ENCODE data around the gene CRIP3.
"Not testable (repeated sequence)": the region's sequence is repeated elsewhere in the genome, so short reads cannot be mapped to it uniquely, and the experiment has no call there.

The CRIP3 gene, protein sequence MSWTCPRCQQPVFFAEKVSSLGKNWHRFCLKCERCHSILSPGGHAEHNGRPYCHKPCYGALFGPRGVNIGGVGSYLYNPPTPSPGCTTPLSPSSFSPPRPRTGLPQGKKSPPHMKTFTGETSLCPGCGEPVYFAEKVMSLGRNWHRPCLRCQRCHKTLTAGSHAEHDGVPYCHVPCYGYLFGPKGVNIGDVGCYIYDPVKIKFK

DNA sequence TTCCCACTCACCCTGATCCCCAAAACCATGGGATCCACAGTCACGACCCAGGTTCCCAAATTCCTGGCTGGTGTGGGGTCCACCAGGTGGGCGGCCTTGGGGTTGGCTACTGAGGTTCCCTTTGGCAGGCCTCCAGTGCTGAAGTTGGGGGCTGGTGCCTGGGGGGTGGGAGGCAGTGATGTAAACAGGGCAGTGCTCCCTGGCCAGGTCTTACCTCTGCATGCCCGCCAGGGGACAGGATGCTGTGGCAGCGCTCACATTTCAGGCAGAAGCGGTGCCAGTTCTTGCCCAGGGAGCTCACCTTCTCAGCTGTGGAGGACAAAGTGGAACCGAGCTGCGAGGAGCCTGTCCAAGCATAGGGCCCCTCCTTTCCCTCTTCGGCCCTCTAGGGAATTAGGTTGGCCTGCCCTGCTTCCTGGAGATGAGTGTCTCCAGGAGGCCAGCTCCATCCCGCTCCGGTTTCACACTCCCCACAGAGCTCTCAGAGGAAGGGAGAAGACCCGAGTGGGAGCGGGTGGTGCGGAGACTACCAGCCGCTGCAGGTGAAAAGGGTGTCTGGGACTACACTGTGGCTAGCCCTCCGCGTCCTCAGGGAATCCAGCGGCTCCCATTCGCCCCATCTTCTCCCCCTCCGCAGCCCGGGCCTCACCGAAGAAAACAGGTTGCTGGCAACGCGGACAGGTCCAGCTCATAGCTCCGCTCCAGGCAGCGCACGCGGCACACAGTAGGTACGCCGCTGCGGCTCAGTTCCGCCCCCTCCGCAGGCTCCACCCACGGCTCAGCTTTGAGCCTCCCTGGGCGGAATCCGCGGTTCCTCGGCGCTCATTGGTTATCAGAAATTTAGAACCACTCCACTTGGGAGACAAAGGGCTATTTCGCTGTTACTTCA, at the start of gene CRIP3:
TSS of gene CRIP3 (minus strand) at position 726 of the 889 bp plus-strand sequence. CDS start at position 692, 34 bp downstream.
- DNase-seq: peak; percentile 66

GRCh38 chr6:43355862-43356590, 47.4 kb upstream of the CRIP3 start:
- no peak for DNase-seq

DNA sequence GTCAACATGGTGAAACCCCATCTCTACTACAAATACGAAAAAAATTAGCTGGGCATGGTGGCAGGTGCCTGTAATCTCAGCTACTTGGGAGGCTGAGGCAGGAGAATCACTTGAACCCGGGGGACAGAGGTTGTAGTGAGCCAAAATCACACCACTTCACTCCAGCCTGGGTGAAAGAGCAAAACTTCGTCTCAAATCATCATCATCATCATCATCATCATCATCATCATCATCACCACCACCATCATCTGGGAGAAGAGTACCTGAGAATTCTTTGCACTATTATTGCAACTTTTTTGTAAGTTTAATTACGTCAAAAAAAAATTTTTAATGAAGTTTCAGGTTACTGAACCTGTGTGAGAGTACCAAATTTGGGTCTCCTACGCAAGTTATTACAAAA, 43.3 kb upstream of the CRIP3 start:
- not testable (repeated sequence) for DNase-seq

- no peak for DNase-seq
Measured at GRCh38 chr6:43347444-43347843, 38.8 kb upstream of the CRIP3 start.

- DNase-seq: no peak
Measured at GRCh38 chr6:43347021-43347420, 38.4 kb upstream of the CRIP3 start.

DNA sequence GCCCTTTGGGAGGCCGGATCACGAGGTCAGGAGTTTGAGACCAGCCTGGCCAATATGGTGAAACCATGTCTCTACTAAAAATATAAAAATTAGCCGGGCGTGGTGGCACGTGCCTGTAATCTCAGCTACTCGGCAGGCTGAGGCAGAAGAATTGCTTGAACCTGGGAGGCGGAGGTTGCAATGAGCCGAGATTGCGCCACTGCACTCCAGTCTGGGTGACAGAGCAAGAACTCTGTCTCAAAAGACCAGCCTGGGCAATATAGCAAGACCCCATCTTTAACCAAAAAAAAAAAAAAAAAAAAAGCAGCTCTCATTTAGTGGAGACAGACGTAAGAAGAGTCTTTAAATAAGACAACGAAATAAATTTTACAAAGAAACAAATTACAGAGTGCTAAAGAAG, 37.6 kb upstream of the CRIP3 start:
- not testable (repeated sequence) for DNase-seq

- no peak for DNase-seq
Measured at GRCh38 chr6:43339168-43339567, 30.5 kb upstream of the CRIP3 start.

DNA sequence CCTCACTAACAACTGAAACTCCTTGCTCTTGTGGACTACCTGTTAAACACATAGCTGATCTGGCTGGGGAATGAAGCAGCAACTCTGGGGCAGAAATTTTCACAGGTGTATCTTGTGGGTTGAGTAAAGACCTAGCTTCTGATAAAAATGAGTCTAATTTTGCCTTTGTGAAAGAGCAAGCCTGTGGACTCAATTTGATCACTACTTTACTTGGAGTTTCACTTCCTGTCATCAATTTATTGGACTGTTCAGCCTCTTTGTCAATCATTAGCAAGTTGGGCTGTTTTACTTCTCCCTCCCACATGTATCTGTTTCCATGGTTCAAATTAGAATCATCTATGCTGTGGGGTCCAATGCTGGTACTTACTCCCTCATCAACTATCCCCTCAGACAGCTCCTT, 29.6 kb upstream of the CRIP3 start:
- DNase-seq: no peak

DNA sequence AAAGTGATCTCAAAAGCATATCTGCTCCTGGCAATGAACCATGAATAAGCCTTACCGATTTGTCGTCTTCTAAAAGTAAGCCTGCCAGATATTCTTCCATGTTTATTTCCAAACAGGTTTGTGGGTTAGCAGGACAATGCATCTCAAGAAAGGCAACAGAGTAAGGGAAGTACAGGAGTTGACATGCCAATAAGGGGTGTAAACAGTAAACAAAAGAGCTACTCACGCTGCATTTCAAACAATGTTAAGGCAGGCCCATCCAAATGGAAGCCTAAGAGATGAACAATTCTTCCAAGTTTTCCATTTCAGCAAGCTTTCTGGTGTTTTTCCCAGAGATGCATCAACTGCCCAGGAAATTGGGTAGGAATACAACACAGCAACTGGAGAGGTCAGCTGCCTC, 27.8 kb upstream of the CRIP3 start:
- DNase-seq: no peak

- DNase-seq: no peak
Measured at GRCh38 chr6:43335469-43335868, 26.8 kb upstream of the CRIP3 start.

- peak; percentile 19 for DNase-seq
Measured at GRCh38 chr6:43334466-43335095, 26.0 kb upstream of the CRIP3 start.

GRCh38 chr6:43331891-43332290, 23.3 kb upstream of the CRIP3 start:
- no peak for DNase-seq

- no peak for DNase-seq
Measured at GRCh38 chr6:43331470-43331869, 22.8 kb upstream of the CRIP3 start.

DNA sequence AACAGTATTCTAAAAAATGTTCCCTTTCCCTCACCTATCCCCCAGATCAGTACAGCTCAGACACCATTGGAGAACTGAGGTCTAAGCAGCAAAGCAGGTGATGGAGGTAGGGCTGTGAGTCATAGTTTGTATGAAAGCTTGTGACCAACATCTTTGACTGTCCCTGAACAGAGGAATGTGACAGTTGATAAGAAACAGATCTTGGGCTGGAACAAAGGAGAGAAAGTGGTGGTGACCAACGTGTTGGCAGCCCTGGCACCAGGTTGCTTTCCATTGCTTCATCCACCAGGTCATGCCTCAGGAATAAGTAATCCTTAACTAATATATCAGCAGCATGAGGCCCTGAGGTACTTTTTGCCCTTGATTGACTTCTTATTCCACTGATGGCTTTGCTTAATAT, 19.9 kb upstream of the CRIP3 start:
- no peak for DNase-seq

- DNase-seq: no peak
Measured at GRCh38 chr6:43325876-43326275, 17.2 kb upstream of the CRIP3 start.

- DNase-seq: no peak
Measured at GRCh38 chr6:43318011-43318410, 9.4 kb upstream of the CRIP3 start.

DNA sequence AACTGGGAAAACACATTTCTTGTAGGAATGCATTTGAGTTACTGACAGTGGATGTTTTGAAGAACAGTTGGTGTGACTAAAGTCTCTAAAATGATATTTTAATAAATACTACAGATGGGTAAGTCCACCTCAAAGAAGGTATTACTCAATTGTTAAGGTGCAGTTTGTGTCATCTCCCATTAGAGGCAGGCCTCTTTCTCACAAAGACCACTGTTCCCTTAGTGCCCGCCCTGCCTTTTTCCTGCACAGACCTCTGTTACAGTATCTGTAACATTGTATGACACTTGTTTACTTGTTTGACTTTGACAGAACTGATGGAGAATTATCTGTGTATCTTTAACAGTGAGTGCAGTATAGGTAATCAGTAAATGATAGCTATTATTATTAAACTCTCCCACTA, 5.2 kb upstream of the CRIP3 start:
- no peak for DNase-seq

DNA sequence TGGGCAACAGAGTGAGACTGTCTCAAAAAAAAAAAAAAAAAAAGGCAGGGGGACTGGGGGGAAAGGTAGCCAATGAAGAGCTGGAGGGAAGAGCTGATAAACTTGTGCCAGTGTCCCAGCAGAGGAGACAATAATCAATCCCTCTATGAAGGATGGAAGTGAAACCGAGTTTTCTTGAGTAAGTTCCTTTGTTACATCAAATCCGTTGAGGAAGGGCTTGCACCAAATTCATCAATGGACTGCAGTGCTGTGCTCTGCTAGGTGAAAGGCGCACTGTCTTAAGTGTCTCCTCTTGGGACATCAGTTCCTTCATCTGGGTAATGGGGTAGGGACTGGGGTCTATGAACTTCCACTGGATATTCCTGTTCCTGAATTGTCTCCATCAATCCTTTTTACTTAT, 3.0 kb upstream of the CRIP3 start:
- no peak for DNase-seq

DNA sequence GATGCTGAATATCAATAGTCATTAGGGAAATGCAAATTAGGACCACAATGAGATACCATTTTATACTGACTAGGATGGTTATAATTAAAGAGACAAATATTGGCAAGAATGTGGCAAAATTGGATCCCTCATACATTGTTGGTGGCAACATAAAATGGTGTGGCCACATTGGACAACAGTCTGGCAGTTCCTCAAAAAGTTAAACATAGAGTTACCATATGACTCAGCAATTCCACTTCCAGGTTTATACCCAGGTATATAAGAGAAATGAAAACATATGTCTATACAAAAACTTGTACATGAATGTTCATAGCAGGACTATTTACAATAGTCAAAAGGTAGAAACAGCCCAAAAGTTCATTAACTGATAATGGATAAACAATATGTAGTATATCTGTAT, 2.0 kb upstream of the CRIP3 start:
- no peak for DNase-seq

- DNase-seq: no peak
Measured at GRCh38 chr6:43310134-43310533, 1.5 kb upstream of the CRIP3 start.

DNA sequence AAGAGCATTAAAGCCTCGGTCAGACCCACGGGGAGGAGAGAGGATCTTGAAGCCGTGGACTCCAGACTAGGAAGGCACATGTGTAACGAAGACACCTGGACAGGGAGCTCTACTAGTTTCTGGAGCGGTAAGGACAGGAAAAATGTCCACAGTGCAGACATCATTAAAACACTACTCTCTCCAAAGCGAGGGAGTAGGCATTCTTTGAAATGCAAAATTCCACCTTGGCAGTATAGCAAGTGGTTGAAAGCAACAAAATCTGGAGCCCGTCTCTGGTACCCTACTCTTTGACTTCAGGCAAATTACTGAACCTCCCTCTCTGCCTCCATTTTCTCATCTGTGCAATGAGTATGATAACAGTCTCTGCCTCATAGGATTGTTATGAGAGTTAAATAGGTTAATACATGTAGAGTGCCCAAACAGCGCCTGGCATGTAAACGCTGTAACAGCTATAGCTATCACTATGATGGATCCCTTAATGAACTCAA, 408 bp upstream of the CRIP3 start:
- no peak for DNase-seq

DNA sequence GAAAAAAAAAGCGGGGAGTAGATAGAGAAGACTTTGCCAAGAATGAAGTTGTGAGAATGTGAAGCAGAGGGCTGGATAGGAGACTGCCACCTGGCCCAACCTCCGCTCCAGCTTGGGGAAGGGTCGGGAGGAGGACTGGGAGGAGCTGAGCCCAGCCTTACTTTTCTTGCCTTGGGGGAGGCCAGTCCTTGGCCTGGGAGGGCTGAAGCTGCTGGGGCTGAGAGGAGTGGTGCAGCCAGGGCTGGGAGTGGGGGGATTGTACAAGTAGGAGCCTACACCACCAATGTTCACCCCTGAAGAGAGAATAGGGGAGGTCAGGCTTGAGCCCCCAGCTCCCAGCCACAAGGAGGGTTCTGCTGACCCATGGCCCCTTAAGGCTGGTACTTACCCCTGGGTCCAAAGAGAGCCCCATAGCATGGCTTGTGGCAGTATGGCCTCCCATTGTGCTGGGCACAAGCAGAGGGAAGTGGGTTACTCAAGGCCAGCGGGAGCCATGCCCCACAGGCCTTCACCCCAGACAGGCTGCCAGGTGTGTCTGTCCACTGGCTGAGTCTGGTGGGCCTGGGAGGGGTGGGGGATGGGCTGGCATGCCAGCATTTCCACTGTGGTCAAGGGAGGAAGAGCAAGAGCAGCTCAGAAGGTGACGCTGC, 1.1 kb downstream of the CRIP3 start:
- DNase-seq: no peak

GRCh38 chr6:43306086-43306485, 2.5 kb downstream of the CRIP3 start:
- no peak for DNase-seq
